Stimulated activated CD4-positive, alpha-beta T cell treated with anti-CD3 and anti-CD28 coated beads, Interleukin-4, amount 100 ng/mL, for 1 hour (primary cell): Measurements from ENCODE around the gene KIAA1614.

Experiments
- DNase-seq: peaks from one replicate; pipeline ENCODE4 v3.0.0-alpha.2; 2020

KIAA1614 gene

GRCh38 chr1:180927348-180927747, 14.7 kb downstream of the KIAA1614 start:
- no peak for DNase-seq

- DNase-seq = no peak
These were observed 15.1 kb downstream of the KIAA1614 start for GRCh38 chr1:180927841-180928240.

GRCh38 chr1:180928331-180929230, 15.9 kb downstream of the KIAA1614 start:
- no peak for DNase-seq

GRCh38 chr1:180929389-180929788, 16.7 kb downstream of the KIAA1614 start:
- DNase-seq = no peak

- no peak for DNase-seq
These were observed 18.0 kb downstream of the KIAA1614 start for GRCh38 chr1:180930687-180931086.

- no peak for DNase-seq
These were observed 18.8 kb downstream of the KIAA1614 start for GRCh38 chr1:180931529-180931928.

GRCh38 chr1:180932378-180932777, 19.7 kb downstream of the KIAA1614 start:
- no peak for DNase-seq

GRCh38 chr1:180933141-180933540, 20.4 kb downstream of the KIAA1614 start:
- no peak for DNase-seq

GRCh38 chr1:180934563-180934962, 21.9 kb downstream of the KIAA1614 start:
- no peak for DNase-seq

GRCh38 chr1:180935326-180936109, 22.8 kb downstream of the KIAA1614 start:
- DNase-seq = no peak

- DNase-seq = no peak
These were observed 23.7 kb downstream of the KIAA1614 start for GRCh38 chr1:180936110-180937011.

GRCh38 chr1:180937012-180937372, 24.3 kb downstream of the KIAA1614 start:
- no peak for DNase-seq

GRCh38 chr1:180937624-180938225, 25.0 kb downstream of the KIAA1614 start:
- no peak for DNase-seq

- no peak for DNase-seq
These were observed 26.5 kb downstream of the KIAA1614 start for GRCh38 chr1:180939073-180939710.

- no peak for DNase-seq
These were observed 27.0 kb downstream of the KIAA1614 start for GRCh38 chr1:180939711-180940103.

GRCh38 chr1:180940445-180940844, 27.7 kb downstream of the KIAA1614 start:
- DNase-seq = no peak

GRCh38 chr1:180941518-180942275, 29.0 kb downstream of the KIAA1614 start:
- no peak for DNase-seq

GRCh38 chr1:180945151-180945550, 32.5 kb downstream of the KIAA1614 start:
- no peak for DNase-seq

GRCh38 chr1:180945551-180945950, 32.9 kb downstream of the KIAA1614 start:
- no peak for DNase-seq

- no peak for DNase-seq
These were observed 33.4 kb downstream of the KIAA1614 start for GRCh38 chr1:180946056-180946455.
